Karpas-422 (cell line): ENCODE data around the gene TECTA. TPM values are rescaled to one million over a fixed set of nuclear protein-coding genes. Genes with fewer than 3 reads are reported as not detected.

ENCODE experiments used
- DNase-seq: peaks from one replicate; pipeline ENCODE4 v3.0.0-alpha.2; 2015
- H2AFZ ChIP-seq: fragments of 200-600 bp; sonication (generic); 2 replicates; pipeline ENCODE4 v1.6.1; 2014; ENCODE audit warnings: antibody characterized with exemption, low read length, mixed read lengths
- H3K27ac ChIP-seq: fragments of 200-600 bp; sonication (generic); 2 replicates; pipeline ENCODE4 v1.5.1; 2014; ENCODE audit warnings: mild to moderate bottlenecking, low read length, moderate library complexity
- H3K27me3 ChIP-seq: fragments of 200-600 bp; sonication (generic); 2 replicates; pipeline ENCODE4 v1.6.1; 2014; ENCODE audit warnings: low read length, mixed read lengths
- H3K36me3 ChIP-seq: fragments of 200-600 bp; sonication (generic); 2 replicates; pipeline ENCODE4 v1.6.1; 2014; ENCODE audit warnings: low read length, mixed read lengths; ENCODE audit not compliant: insufficient read depth
- H3K4me1 ChIP-seq: fragments of 200-600 bp; sonication (generic); 2 replicates; pipeline ENCODE4 v1.6.1; 2014; ENCODE audit warnings: mild to moderate bottlenecking, low read length, mixed read lengths
- H3K4me2 ChIP-seq: fragments of 200-600 bp; sonication (generic); 2 replicates; pipeline ENCODE4 v1.6.1; 2014; ENCODE audit warnings: low read length, low read depth, mild to moderate bottlenecking; ENCODE audit not compliant: poor library complexity, severe bottlenecking
- H3K4me3 ChIP-seq: fragments of 200-600 bp; sonication (generic); 2 replicates; pipeline ENCODE4 v1.5.1; 2014; ENCODE audit warnings: mild to moderate bottlenecking, antibody characterized with exemption, low read length, mixed read lengths
- H3K79me2 ChIP-seq: fragments of 200-600 bp; sonication (generic); 2 replicates; pipeline ENCODE4 v1.6.1; 2014; ENCODE audit warnings: mild to moderate bottlenecking, low read length, mixed read lengths
- H3K9ac ChIP-seq: fragments of 200-600 bp; sonication (generic); 2 replicates; pipeline ENCODE4 v1.6.0; 2014; ENCODE audit warnings: low read length
- H3K9me2 ChIP-seq: fragments of 200-600 bp; sonication (generic), shearing (Covaris generic); replicated peaks from 2 replicates; pipeline ENCODE4 v1.6.0; 2014; ENCODE audit warnings: mild to moderate bottlenecking, low read length, moderate library complexity; ENCODE audit not compliant: insufficient read depth
- H3K9me3 ChIP-seq: fragments of 300-700, 200-600 bp; sonication (generic); 2 replicates; pipeline ENCODE4 v1.6.1; 2014; ENCODE audit warnings: low read length, mixed read lengths
- H4K20me1 ChIP-seq: fragments of 200-600 bp; sonication (generic); 2 replicates; pipeline ENCODE4 v1.6.1; 2014; ENCODE audit warnings: mild to moderate bottlenecking, antibody characterized with exemption, low read length, low read depth; ENCODE audit not compliant: insufficient read depth
- total RNA-seq: library from RNA; depleted of rRNA; stranded (reverse); fragments of >200 nt; shearing (Covaris generic); gene quantifications from 2 replicates; pipeline ENCODE4 v1.2.3, GENCODE V29; 2014; ENCODE audit warnings: low replicate concordance

The TECTA gene
- total RNA-seq, 1 experiment from 2014 or later, result not detected

DNA sequence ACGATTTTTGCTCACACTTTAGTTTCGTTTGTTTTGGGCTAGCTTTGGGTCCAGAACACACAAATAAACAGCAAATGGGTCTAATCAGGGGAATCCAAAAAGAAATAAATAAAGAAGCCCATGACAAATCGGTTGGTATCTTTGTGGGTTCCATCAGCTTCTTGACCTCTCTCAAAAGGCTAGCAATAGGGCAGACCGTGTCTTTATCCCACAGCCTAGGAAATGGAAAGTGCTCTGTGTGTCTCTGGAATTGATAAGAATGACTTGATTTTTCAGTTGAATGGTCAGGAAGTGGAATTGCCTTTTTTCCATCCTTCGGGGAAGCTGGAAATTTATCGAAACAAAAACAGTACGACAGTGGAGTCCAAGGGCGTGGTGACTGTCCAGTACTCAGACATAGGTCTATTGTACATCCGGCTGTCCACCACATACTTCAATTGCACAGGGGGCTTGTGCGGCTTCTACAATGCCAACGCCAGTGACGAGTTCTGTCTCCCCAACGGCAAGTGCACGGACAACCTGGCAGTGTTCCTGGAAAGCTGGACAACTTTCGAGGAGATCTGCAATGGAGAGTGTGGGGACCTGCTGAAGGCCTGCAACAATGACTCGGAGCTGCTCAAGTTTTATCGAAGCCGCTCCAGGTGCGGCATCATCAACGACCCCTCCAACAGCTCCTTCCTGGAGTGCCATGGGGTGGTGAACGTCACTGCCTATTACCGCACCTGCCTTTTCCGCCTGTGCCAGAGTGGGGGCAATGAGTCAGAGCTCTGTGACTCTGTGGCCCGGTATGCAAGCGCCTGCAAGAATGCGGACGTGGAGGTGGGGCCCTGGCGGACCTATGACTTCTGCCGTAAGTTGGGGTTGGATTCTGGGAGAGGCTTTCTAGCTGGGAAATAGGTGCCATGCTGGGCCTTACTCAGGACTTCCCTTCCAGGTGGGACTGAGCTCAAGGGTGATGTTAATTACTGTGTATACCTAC, 28.6 kb downstream of the TECTA start:
- H3K9me2 ChIP-seq, result no peaks in the 10 kb centered on the region
- no peak overlapping the region for H3K4me3 ChIP-seq
- H2AFZ ChIP-seq, result no peak overlapping the region

GRCh38 chr11:121131656-121132055, 30.6 kb downstream of the TECTA start:
- Histone ChIP-seq H3K9me3 (no peaks in the 10 kb centered on the region), H3K4me2 (no peak overlapping the region)

More for the DNA sequence above, 28.6 kb downstream of the TECTA start:
- Histone ChIP-seq H3K4me1 (peaks cover 7% of the 10 kb centered on the region), H3K9ac (no peak overlapping the region), H3K27me3 (no peaks in the 10 kb centered on the region), H3K9me3 (no peaks in the 10 kb centered on the region), H3K27ac (no peak overlapping the region), H3K79me2 (no peaks in the 10 kb centered on the region), H4K20me1 (no peaks in the 10 kb centered on the region), H3K36me3 (no peaks in the 10 kb centered on the region), H3K4me2 (no peak overlapping the region)
- no peak for DNase-seq

DNA sequence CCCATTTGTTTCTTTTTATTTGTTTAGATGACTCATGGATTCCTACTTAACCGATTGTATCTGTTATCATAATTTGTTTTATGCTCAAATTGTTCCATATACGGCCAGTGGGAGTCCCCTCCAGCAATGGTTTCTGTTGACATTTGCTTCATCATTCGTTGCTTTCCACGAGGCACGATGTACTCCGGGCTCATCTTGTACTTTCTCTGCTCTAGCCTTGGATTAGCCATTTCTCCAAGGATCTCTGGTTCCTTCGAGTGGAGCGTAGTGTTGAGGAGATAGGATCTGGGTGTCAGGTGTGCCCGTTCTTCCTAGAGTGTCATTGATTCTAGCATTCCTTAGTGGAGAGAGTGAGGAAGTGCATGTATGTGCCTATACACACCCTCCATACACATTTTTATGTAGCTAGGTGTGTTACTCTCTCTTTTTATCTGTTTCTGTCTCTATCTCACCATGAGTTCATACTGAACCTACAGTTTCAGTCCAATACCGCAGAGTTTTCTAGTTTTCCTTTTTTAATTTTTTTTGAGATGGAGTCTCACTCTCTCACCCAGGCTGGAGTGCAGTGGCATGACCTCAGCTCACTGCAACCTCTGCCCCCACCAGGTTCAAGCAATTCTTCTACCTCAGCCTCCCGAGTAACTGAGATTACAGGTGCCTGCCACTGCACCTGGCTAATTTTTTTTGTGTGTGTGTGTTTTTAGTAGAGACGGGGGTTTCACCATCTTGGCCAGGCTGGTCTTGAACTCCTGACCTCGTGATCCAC, 31.4 kb downstream of the TECTA start:
- Histone ChIP-seq H3K9me2 (no peaks in the 10 kb centered on the region), H3K27ac (no peak overlapping the region), H3K4me2 (no peak overlapping the region), H3K36me3 (no peaks in the 10 kb centered on the region), H3K4me3 (no peak overlapping the region), H3K4me1 (peaks cover 7% of the 10 kb centered on the region), H4K20me1 (no peaks in the 10 kb centered on the region), H2AFZ (no peak overlapping the region), H3K27me3 (no peaks in the 10 kb centered on the region), H3K9ac (no peak overlapping the region), H3K9me3 (no peaks in the 10 kb centered on the region), H3K79me2 (no peaks in the 10 kb centered on the region)
- DNase-seq, result no peak

More at GRCh38 chr11:121131656-121132055, 30.6 kb downstream of the TECTA start:
- Histone ChIP-seq H3K4me3 (no peak overlapping the region), H3K4me1 (peaks cover 7% of the 10 kb centered on the region), H3K27ac (no peak overlapping the region), H2AFZ (no peak overlapping the region), H3K27me3 (no peaks in the 10 kb centered on the region), H3K9ac (no peak overlapping the region), H3K79me2 (no peaks in the 10 kb centered on the region), H3K36me3 (no peaks in the 10 kb centered on the region), H4K20me1 (no peaks in the 10 kb centered on the region), H3K9me2 (no peaks in the 10 kb centered on the region)
- no peak for DNase-seq

DNA sequence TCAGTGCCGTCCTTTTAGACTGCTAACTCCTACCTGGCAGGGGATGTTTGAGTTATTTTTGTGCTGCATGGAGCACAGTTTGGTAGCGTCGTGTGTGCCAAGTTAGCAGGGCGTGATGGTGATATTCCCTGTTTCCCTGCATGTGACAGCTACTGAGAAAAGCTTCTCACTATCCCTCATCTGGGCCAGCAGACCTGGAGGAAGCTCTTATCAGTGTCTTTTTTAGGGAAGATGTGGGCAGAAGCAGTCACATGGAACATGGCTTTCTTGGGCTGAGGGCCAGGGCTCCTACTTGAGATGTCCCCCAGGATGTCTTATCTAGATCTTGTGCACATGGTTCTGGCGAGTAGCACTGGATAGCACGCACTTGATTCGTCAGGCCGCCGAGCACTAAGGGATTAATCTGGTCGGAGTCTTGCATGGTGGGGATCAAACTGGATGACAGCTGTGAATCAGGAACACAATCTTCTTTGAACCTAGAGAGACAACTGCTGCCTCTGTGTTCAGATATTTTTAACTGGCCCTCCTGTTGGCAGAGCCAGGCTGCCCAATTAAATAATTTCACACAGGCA, 33.8 kb downstream of the TECTA start:
- no peak overlapping the region for H3K4me3 ChIP-seq
- peaks cover 7% of the 10 kb centered on the region for H3K4me1 ChIP-seq
- H4K20me1 ChIP-seq, result no peaks in the 10 kb centered on the region
- no peaks in the 10 kb centered on the region for H3K36me3 ChIP-seq
- no peaks in the 10 kb centered on the region for H3K9me2 ChIP-seq
- no peaks in the 10 kb centered on the region for H3K9me3 ChIP-seq
- no peak overlapping the region for H3K9ac ChIP-seq
- DNase-seq, result no peak
- H3K27ac ChIP-seq, result no peak overlapping the region
- no peak overlapping the region for H3K4me2 ChIP-seq
- H3K27me3 ChIP-seq, result no peaks in the 10 kb centered on the region
- no peak overlapping the region for H2AFZ ChIP-seq
- no peaks in the 10 kb centered on the region for H3K79me2 ChIP-seq

- no peaks in the 10 kb centered on the region for H3K79me2 ChIP-seq
- no peak for DNase-seq
- H3K27ac ChIP-seq, result no peak overlapping the region
- no peaks in the 10 kb centered on the region for H3K9me2 ChIP-seq
- H3K4me2 ChIP-seq, result no peak overlapping the region
- no peaks in the 10 kb centered on the region for H3K4me1 ChIP-seq
- H2AFZ ChIP-seq, result no peak overlapping the region
- H3K36me3 ChIP-seq, result no peaks in the 10 kb centered on the region
- H3K27me3 ChIP-seq, result no peaks in the 10 kb centered on the region
- no peaks in the 10 kb centered on the region for H3K9me3 ChIP-seq
- H4K20me1 ChIP-seq, result no peaks in the 10 kb centered on the region
- H3K4me3 ChIP-seq, result no peak overlapping the region
- H3K9ac ChIP-seq, result no peak overlapping the region
Observed at GRCh38 chr11:121137005-121137404, 36.0 kb downstream of the TECTA start.

GRCh38 chr11:121138259-121138658, 37.2 kb downstream of the TECTA start:
- no peak overlapping the region for H3K4me2 ChIP-seq
- no peaks in the 10 kb centered on the region for H3K9me3 ChIP-seq
- no peak overlapping the region for H3K4me3 ChIP-seq
- no peak overlapping the region for H3K27ac ChIP-seq
- no peaks in the 10 kb centered on the region for H4K20me1 ChIP-seq
- H3K9me2 ChIP-seq, result no peaks in the 10 kb centered on the region
- H3K36me3 ChIP-seq, result no peaks in the 10 kb centered on the region
- H2AFZ ChIP-seq, result no peak overlapping the region
- DNase-seq, result no peak
- no peaks in the 10 kb centered on the region for H3K27me3 ChIP-seq
- H3K79me2 ChIP-seq, result no peaks in the 10 kb centered on the region
- no peaks in the 10 kb centered on the region for H3K4me1 ChIP-seq
- no peak overlapping the region for H3K9ac ChIP-seq

- Histone ChIP-seq H3K4me3 (no peak overlapping the region), H3K9ac (no peak overlapping the region), H3K27me3 (no peaks in the 10 kb centered on the region), H2AFZ (no peak overlapping the region), H3K79me2 (no peaks in the 10 kb centered on the region), H3K27ac (no peak overlapping the region), H4K20me1 (no peaks in the 10 kb centered on the region), H3K36me3 (no peaks in the 10 kb centered on the region), H3K9me3 (no peaks in the 10 kb centered on the region), H3K9me2 (no peaks in the 10 kb centered on the region), H3K4me2 (no peak overlapping the region), H3K4me1 (no peaks in the 10 kb centered on the region)
- DNase-seq, result no peak
Observed at GRCh38 chr11:121140369-121140768, 39.3 kb downstream of the TECTA start.

DNA sequence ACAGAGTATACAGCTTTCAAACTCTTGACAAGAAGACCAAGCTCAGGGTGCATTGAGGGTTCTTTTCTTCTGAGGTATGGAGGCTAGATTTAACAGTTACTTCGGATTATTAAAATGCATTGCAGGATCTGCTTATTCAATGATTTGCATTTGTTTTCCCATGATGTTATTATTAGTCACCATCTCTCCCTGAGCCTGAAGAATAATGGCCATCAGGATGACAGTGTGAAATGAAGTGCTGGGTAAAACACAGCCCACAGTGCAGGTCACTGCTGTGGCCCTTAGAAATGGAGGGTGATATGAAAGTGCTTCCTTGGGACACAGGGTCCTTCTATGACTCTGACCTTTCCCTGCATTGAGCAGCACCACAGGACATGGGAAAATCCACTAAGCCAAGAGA, 40.0 kb downstream of the TECTA start:
- no peaks in the 10 kb centered on the region for H3K36me3 ChIP-seq
- DNase-seq, result no peak
- H4K20me1 ChIP-seq, result no peaks in the 10 kb centered on the region
- H3K27me3 ChIP-seq, result no peaks in the 10 kb centered on the region
- no peak overlapping the region for H2AFZ ChIP-seq
- H3K9me3 ChIP-seq, result no peaks in the 10 kb centered on the region
- H3K9me2 ChIP-seq, result no peaks in the 10 kb centered on the region
- no peak overlapping the region for H3K4me3 ChIP-seq
- H3K4me1 ChIP-seq, result no peaks in the 10 kb centered on the region
- H3K9ac ChIP-seq, result no peak overlapping the region
- H3K79me2 ChIP-seq, result no peaks in the 10 kb centered on the region
- no peak overlapping the region for H3K4me2 ChIP-seq
- H3K27ac ChIP-seq, result no peak overlapping the region
